GM18511 (cell line): ENCODE results near the gene ARMC5.
A peak's percentile ranks its signal among the peaks of the same experiment; 100 is the strongest.
"Not testable (repeated sequence)": the region's sequence is repeated elsewhere in the genome, so short reads cannot be mapped to it uniquely, and the experiment has no call there.

Experiments used
- ATAC-seq: cut with Tn5 transposase; IDR thresholded peaks from one replicate; pipeline ENCODE4 v1.9.1; 2021; ENCODE audit warnings: mild to moderate bottlenecking, moderate library complexity; ENCODE audit not compliant: unreplicated experiment

ARMC5 gene

GRCh38 chr16:31493506-31494125 is 34.3 kb downstream of the ARMC5 start:
- no peak for ATAC-seq

GRCh38 chr16:31496670-31497069 is 37.4 kb downstream of the ARMC5 start:
- ATAC-seq = no peak

- no peak for ATAC-seq
Measured at GRCh38 chr16:31498493-31498892, 39.2 kb downstream of the ARMC5 start.

- ATAC-seq = no peak
Measured at GRCh38 chr16:31499928-31500327, 40.6 kb downstream of the ARMC5 start.

- no peak for ATAC-seq
Measured at GRCh38 chr16:31501226-31501965, 42.1 kb downstream of the ARMC5 start.

- ATAC-seq = no peak
Measured at GRCh38 chr16:31501966-31502348, 42.7 kb downstream of the ARMC5 start.

- ATAC-seq = no peak
Measured at GRCh38 chr16:31502981-31503380, 43.7 kb downstream of the ARMC5 start.

- not testable (repeated sequence) for ATAC-seq
Measured at GRCh38 chr16:31503555-31503954, 44.3 kb downstream of the ARMC5 start.

GRCh38 chr16:31504159-31504558 is 44.9 kb downstream of the ARMC5 start:
- no peak for ATAC-seq

GRCh38 chr16:31505483-31505882 is 46.2 kb downstream of the ARMC5 start:
- ATAC-seq = peak; percentile 41

- peak; percentile 6 for ATAC-seq
Measured at GRCh38 chr16:31507617-31507928, 48.3 kb downstream of the ARMC5 start.

GRCh38 chr16:31507929-31508705 is 48.8 kb downstream of the ARMC5 start, which contains the start of gene RUSF1:
Gene RUSF1, minus strand, starts transcription at chr16:31508391. Its CDS starts 18 bp downstream, at chr16:31508373.
- ATAC-seq = peak; percentile 90

GRCh38 chr16:31508706-31509195 is 49.5 kb downstream of the ARMC5 start:
- ATAC-seq = peak; percentile 11

- ATAC-seq = no peak
Measured at GRCh38 chr16:31513126-31513525, 53.8 kb downstream of the ARMC5 start.

- no peak for ATAC-seq
Measured at GRCh38 chr16:31513884-31514283, 54.6 kb downstream of the ARMC5 start.
